Aorta (tissue), 5 donors: ENCODE results near the gene LSM2. TPM values are rescaled to one million over a fixed set of nuclear protein-coding genes. Genes with fewer than 3 reads are reported as not detected.

ENCODE experiments used
- ATAC-seq: fragments of 200-7000 bp; cut with Tn5 transposase; one replicate; pipeline ENCODE4 v1.9.1; 2022; ENCODE audit warnings: moderate library complexity; ENCODE audit not compliant: low FRiP score
- DNase-seq, 2 donors: peaks; one replicate each; pipeline ENCODE4 v3.0.0-alpha.2; 2020
- H3K27ac ChIP-seq, 2 donors: one replicate each; pipeline ENCODE4 v1.5.1; 2013; ENCODE audit warnings: low read length in 2 of 2, mild to moderate bottlenecking in 2 of 2, moderate library complexity in 2 of 2, control low read depth in 1 of 2, inconsistent platforms in 1 of 2, low read depth in 1 of 2
- H3K27me3 ChIP-seq, 2 donors: one replicate each; pipeline ENCODE4 v1.6.1; 2013; ENCODE audit warnings: control low read depth in 1 of 2, low read length in 1 of 2, mild to moderate bottlenecking in 1 of 2, moderate library complexity in 1 of 2; ENCODE audit not compliant: insufficient read depth in 2 of 2, control insufficient read depth in 1 of 2
- H3K36me3 ChIP-seq, 2 donors: one replicate each; pipeline ENCODE4 v1.6.1; 2013; ENCODE audit warnings: control low read depth in 1 of 2, low read length in 1 of 2, mild to moderate bottlenecking in 1 of 2; ENCODE audit not compliant: insufficient read depth in 2 of 2, control insufficient read depth in 1 of 2
- H3K4me1 ChIP-seq, 2 donors: one replicate each; pipeline ENCODE4 v1.6.1; 2013; ENCODE audit warnings: low read length in 2 of 2, control low read depth in 1 of 2, mild to moderate bottlenecking in 1 of 2, moderate library complexity in 1 of 2; ENCODE audit not compliant: insufficient read depth in 2 of 2, control insufficient read depth in 1 of 2
- H3K4me3 ChIP-seq, 2 donors: one replicate each; pipeline ENCODE4 v1.5.1; 2013; ENCODE audit warnings: low read length in 2 of 2, control low read depth in 1 of 2, mild to moderate bottlenecking in 1 of 2
- H3K9me3 ChIP-seq: one replicate; pipeline ENCODE4 v1.6.1; 2013; ENCODE audit warnings: mild to moderate bottlenecking, low read length; ENCODE audit not compliant: control insufficient read depth
- WGBS, 2 donors: extraction: QIAGEN DNeasy Blood & Tissue Kit; methylation state at CpG; one replicate each; pipeline ENCODE4 v1.1.7; 2013; 5-methylcytosine and 5-hydroxymethylcytosine counted together
- intact Hi-C, 2 donors: fragments of 100-400 bp; cut with DNase I; formaldehyde crosslinking; loops; one replicate each; pipeline versions ENCODE4 v1.14.2 to v1.15.0; 2022
- polyA plus RNA-seq, 2 donors: library from polyadenylated mRNA; stranded (reverse); fragments of 200-250 nt; gene quantifications; one replicate each; pipeline ENCODE4 v1.2.3, GENCODE V29; 2013
- total RNA-seq, 2 donors: library from RNA; stranded (reverse); fragmentation: NEBNext Ultra II Directional; extraction: Animal tissue kit (Norgen Biotek cat#: 25700); gene quantifications; one replicate each; pipeline ENCODE4 v1.2.1, GENCODE V29; 2021
- donor health status: healthy with polysubstance abuse.
- donor health status: Bipolar disorder and iron deficiency.
- donor health status: DM: no; HTN: no; CAD: no.
- donor health status: DM: no; HTN: no; CAD: no.
- donor health status: DM: yes; HTN: yes; CAD: no.

Gene LSM2
- total and polyA plus RNA-seq, 4 donors: 32.4 to 42.2 (median 37.5) TPM

GRCh38 chr6:31761343-31761742, 45.4 kb downstream of the LSM2 start:
- no peak for ATAC-seq

GRCh38 chr6:31760790-31761189, 46.0 kb downstream of the LSM2 start:
- WGBS, 2 donors: 86 to 88% methylated on average over 5 of the region's 5 CpGs
- ATAC-seq (no peak), DNase-seq (no peak)
- H3K36me3 ChIP-seq: no peaks in the 10 kb centered on the region
- H3K9me3 ChIP-seq: no peaks in the 10 kb centered on the region
- no peak overlapping the region for H3K27ac ChIP-seq
- no peaks in the 10 kb centered on the region for H3K27me3 ChIP-seq
- H3K4me3 ChIP-seq: no peak overlapping the region
- H3K4me1 ChIP-seq: no peaks in the 10 kb centered on the region
- intact Hi-C loops: no loop called here

More at GRCh38 chr6:31761343-31761742, 45.4 kb downstream of the LSM2 start:
- WGBS, 2 donors: 96% methylated on average over 8 of the region's 8 CpGs
- intact Hi-C loops: no loop called here
- H3K36me3 ChIP-seq: no peaks in the 10 kb centered on the region
- no peak overlapping the region for H3K27ac ChIP-seq
- DNase-seq: no peak
- no peaks in the 10 kb centered on the region for H3K9me3 ChIP-seq
- no peaks in the 10 kb centered on the region for H3K27me3 ChIP-seq
- H3K4me3 ChIP-seq: no peak overlapping the region
- no peaks in the 10 kb centered on the region for H3K4me1 ChIP-seq

GRCh38 chr6:31758281-31758680, 48.5 kb downstream of the LSM2 start:
- Histone ChIP-seq H3K4me1 (no peaks in the 10 kb centered on the region), H3K27me3 (no peaks in the 10 kb centered on the region), H3K36me3 (no peaks in the 10 kb centered on the region), H3K9me3 (no peaks in the 10 kb centered on the region), H3K4me3 (no peak overlapping the region), H3K27ac (no peak overlapping the region)
- no peak for ATAC-seq
- intact Hi-C loops: no loop called here
- DNase-seq: no peak
- WGBS, 2 donors: 98 to 100% methylated on average over 2 of the region's 2 CpGs

- Histone ChIP-seq H3K27me3 (no peaks in the 10 kb centered on the region), H3K27ac (no peak overlapping the region), H3K9me3 (no peaks in the 10 kb centered on the region), H3K36me3 (no peaks in the 10 kb centered on the region), H3K4me3 (no peak overlapping the region), H3K4me1 (no peaks in the 10 kb centered on the region)
- ATAC-seq (no peak), DNase-seq (no peak)
- WGBS, 2 donors: 50 to 58% methylated on average over 8 of the region's 8 CpGs
- intact Hi-C loops: no loop called here
These were observed 53.9 kb downstream of the LSM2 start for GRCh38 chr6:31752739-31753319.

GRCh38 chr6:31750411-31751022, 56.2 kb downstream of the LSM2 start:
- no peak overlapping the region for H3K27ac ChIP-seq
- 83 to 86% methylated on average over 7 of the region's 7 CpGs for WGBS, 2 donors
- H3K4me3 ChIP-seq: no peak overlapping the region
- no peaks in the 10 kb centered on the region for H3K36me3 ChIP-seq
- ATAC-seq: no peak
- no peaks in the 10 kb centered on the region for H3K4me1 ChIP-seq
- DNase-seq: no peak
- intact Hi-C loops: no loop called here
- no peaks in the 10 kb centered on the region for H3K9me3 ChIP-seq
- H3K27me3 ChIP-seq: no peaks in the 10 kb centered on the region

- H3K27ac ChIP-seq: no peak overlapping the region
- 93 to 95% methylated on average over 8 of the region's 8 CpGs for WGBS, 2 donors
- ATAC-seq: no peak
These were observed 57.3 kb downstream of the LSM2 start for GRCh38 chr6:31749301-31750036.

More at GRCh38 chr6:31749301-31750036, 57.3 kb downstream of the LSM2 start:
- no peaks in the 10 kb centered on the region for H3K4me1 ChIP-seq
- no peaks in the 10 kb centered on the region for H3K27me3 ChIP-seq
- intact Hi-C loops: no loop called here
- no peaks in the 10 kb centered on the region for H3K9me3 ChIP-seq
- no peak overlapping the region for H3K4me3 ChIP-seq
- no peaks in the 10 kb centered on the region for H3K36me3 ChIP-seq
- no peak for DNase-seq

Other genes starting within 250 kb of the LSM2 start
Only the 30 nearest of the 40 such genes appear.
- gene BAG6, start 154.3 kb downstream of the LSM2 start, total RNA-seq: 100 to 1,000 TPM; 207 to 215 TPM
- gene BAG6, start 154.3 kb downstream of the LSM2 start, polyA plus RNA-seq: 100 to 1,000 TPM in 1 of 2 donors, 10 to 100 TPM in 1; 75.0 to 379 TPM
- gene APOM, start 151.1 kb downstream of the LSM2 start, total RNA-seq: under 1 TPM; 0.42 to 0.96 TPM
- gene APOM, start 151.1 kb downstream of the LSM2 start, polyA plus RNA-seq: 1 to 10 TPM in 1 of 2 donors, not detected in 1; 2.6 TPM
- 10 to 100 TPM; 18.3 to 20.2 TPM for gene C6orf47, start 146.2 kb downstream of the LSM2 start, total RNA-seq
- gene C6orf47, start 146.2 kb downstream of the LSM2 start, polyA plus RNA-seq: 10 to 100 TPM in 1 of 2 donors, 1 to 10 TPM in 1; 7.5 to 12.0 TPM
- 10 to 100 TPM; 10.9 to 16.5 TPM for gene GPANK1, start 142.0 kb downstream of the LSM2 start, total RNA-seq
- 10 to 100 TPM; 15.9 to 22.8 TPM for gene GPANK1, start 142.0 kb downstream of the LSM2 start, polyA plus RNA-seq
- 100 to 1,000 TPM; 100 to 106 TPM for gene CSNK2B, start 140.9 kb downstream of the LSM2 start, total RNA-seq
- 100 to 1,000 TPM; 122 to 191 TPM for gene CSNK2B, start 140.9 kb downstream of the LSM2 start, polyA plus RNA-seq
- 10 to 100 TPM; 19.6 to 20.8 TPM for gene LY6G5B, start 137.0 kb downstream of the LSM2 start, total RNA-seq
- gene LY6G5B, start 137.0 kb downstream of the LSM2 start, polyA plus RNA-seq: 10 to 100 TPM in 1 of 2 donors, 1 to 10 TPM in 1; 1.6 to 25.1 TPM
- gene LY6G5C, start 125.9 kb downstream of the LSM2 start, total RNA-seq: 1 to 10 TPM; 1.2 to 3.3 TPM
- gene LY6G5C, start 125.9 kb downstream of the LSM2 start, polyA plus RNA-seq: 1 to 10 TPM; 3.3 to 5.9 TPM
- gene ABHD16A, start 103.6 kb downstream of the LSM2 start, total RNA-seq: 10 to 100 TPM; 41.8 to 48.1 TPM
- gene ABHD16A, start 103.6 kb downstream of the LSM2 start, polyA plus RNA-seq: 10 to 100 TPM; 12.9 to 50.1 TPM
- gene LY6G6F, start 100.1 kb downstream of the LSM2 start, total RNA-seq: not detected
- gene LY6G6F, start 100.1 kb downstream of the LSM2 start, polyA plus RNA-seq: not detected
- gene LY6G6D, start 91.6 kb downstream of the LSM2 start, total RNA-seq: not detected
- gene LY6G6D, start 91.6 kb downstream of the LSM2 start, polyA plus RNA-seq: not detected
- not detected for gene LY6G6C, start 85.2 kb downstream of the LSM2 start, total RNA-seq
- not detected for gene LY6G6C, start 85.2 kb downstream of the LSM2 start, polyA plus RNA-seq
- gene MPIG6B, start 83.6 kb downstream of the LSM2 start, total RNA-seq: under 1 TPM; 0.84 to 0.96 TPM
- not detected for gene MPIG6B, start 83.6 kb downstream of the LSM2 start, polyA plus RNA-seq
- 100 to 1,000 TPM; 122 to 133 TPM for gene DDAH2, start 77.7 kb downstream of the LSM2 start, total RNA-seq
- gene DDAH2, start 77.7 kb downstream of the LSM2 start, polyA plus RNA-seq: 100 to 1,000 TPM; 118 to 189 TPM
- gene CLIC1, start 70.4 kb downstream of the LSM2 start, total RNA-seq: 100 to 1,000 TPM; 303 to 322 TPM
- gene CLIC1, start 70.4 kb downstream of the LSM2 start, polyA plus RNA-seq: 100 to 1,000 TPM; 331 to 368 TPM
- gene MSH5, start 67.0 kb downstream of the LSM2 start, total RNA-seq: 10 to 100 TPM in 1 of 2 donors, 1 to 10 TPM in 1; 5.9 to 15.1 TPM
- 1 to 10 TPM in 1 of 2 donors, not detected in 1; 7.0 TPM for gene MSH5, start 67.0 kb downstream of the LSM2 start, polyA plus RNA-seq
- 1 to 10 TPM in 1 of 2 donors, under 1 TPM in 1; 0.68 to 2.9 TPM for gene SAPCD1, start 44.3 kb downstream of the LSM2 start, total RNA-seq
- 1 to 10 TPM in 1 of 2 donors, not detected in 1; 3.2 TPM for gene SAPCD1, start 44.3 kb downstream of the LSM2 start, polyA plus RNA-seq
- gene VWA7, start 29.6 kb downstream of the LSM2 start, total RNA-seq: 1 to 10 TPM in 1 of 2 donors, under 1 TPM in 1; 0.58 to 1.3 TPM
- under 1 TPM in 1 of 2 donors, not detected in 1; 0.23 TPM for gene VWA7, start 29.6 kb downstream of the LSM2 start, polyA plus RNA-seq
- 10 to 100 TPM; 44.4 to 49.6 TPM for gene VARS1, start 11.2 kb downstream of the LSM2 start, total RNA-seq
- gene VARS1, start 11.2 kb downstream of the LSM2 start, polyA plus RNA-seq: 10 to 100 TPM in 1 of 2 donors, 1 to 10 TPM in 1; 9.8 to 26.4 TPM
- 1 to 10 TPM; 1.9 TPM for gene HSPA1L, start 8.3 kb upstream of the LSM2 start, total RNA-seq
- 1 to 10 TPM; 1.3 to 2.1 TPM for gene HSPA1L, start 8.3 kb upstream of the LSM2 start, polyA plus RNA-seq
- gene HSPA1A, start 8.6 kb upstream of the LSM2 start, total RNA-seq: 100 to 1,000 TPM; 194 to 454 TPM
- gene HSPA1A, start 8.6 kb upstream of the LSM2 start, polyA plus RNA-seq: 10 to 100 TPM; 55.1 to 98.7 TPM
- gene HSPA1B, start 20.8 kb upstream of the LSM2 start, total RNA-seq: 100 to 1,000 TPM; 155 to 332 TPM
- 10 to 100 TPM; 23.2 to 61.1 TPM for gene HSPA1B, start 20.8 kb upstream of the LSM2 start, polyA plus RNA-seq
- 10 to 100 TPM; 23.9 to 24.6 TPM for gene NEU1, start 55.9 kb upstream of the LSM2 start, total RNA-seq
- 10 to 100 TPM; 20.3 to 23.7 TPM for gene NEU1, start 55.9 kb upstream of the LSM2 start, polyA plus RNA-seq
- 1 to 10 TPM in 1 of 2 donors, under 1 TPM in 1; 0.60 to 1.5 TPM for gene SLC44A4, start 72.0 kb upstream of the LSM2 start, total RNA-seq
- 10 to 100 TPM in 1 of 2 donors, under 1 TPM in 1; 0.31 to 12.0 TPM for gene SLC44A4, start 72.0 kb upstream of the LSM2 start, polyA plus RNA-seq
- 10 to 100 TPM; 23.6 to 40.4 TPM for gene EHMT2, start 90.7 kb upstream of the LSM2 start, total RNA-seq
- 10 to 100 TPM; 16.7 to 56.8 TPM for gene EHMT2, start 90.7 kb upstream of the LSM2 start, polyA plus RNA-seq
- gene ZBTB12, start 95.1 kb upstream of the LSM2 start, total RNA-seq: 1 to 10 TPM; 1.8 to 4.9 TPM
- 1 to 10 TPM; 1.2 to 3.4 TPM for gene ZBTB12, start 95.1 kb upstream of the LSM2 start, polyA plus RNA-seq
- gene C2, start 120.8 kb upstream of the LSM2 start, total RNA-seq: 10 to 100 TPM; 20.8 to 46.6 TPM
- 10 to 100 TPM in 1 of 2 donors, 1 to 10 TPM in 1; 5.6 to 16.7 TPM for gene C2, start 120.8 kb upstream of the LSM2 start, polyA plus RNA-seq
- gene CFB, start 139.1 kb upstream of the LSM2 start, total RNA-seq: 100 to 1,000 TPM in 1 of 2 donors, 10 to 100 TPM in 1; 56.7 to 141 TPM
- gene CFB, start 139.1 kb upstream of the LSM2 start, polyA plus RNA-seq: 10 to 100 TPM; 26.4 to 90.4 TPM
- gene NELFE, start 152.0 kb upstream of the LSM2 start, total RNA-seq: 10 to 100 TPM; 42.2 to 55.5 TPM
- 10 to 100 TPM; 61.9 to 71.5 TPM for gene NELFE, start 152.0 kb upstream of the LSM2 start, polyA plus RNA-seq
- 10 to 100 TPM; 53.8 to 90.3 TPM for gene SKIC2, start 152.2 kb upstream of the LSM2 start, total RNA-seq
- gene SKIC2, start 152.2 kb upstream of the LSM2 start, polyA plus RNA-seq: 100 to 1,000 TPM in 1 of 2 donors, 10 to 100 TPM in 1; 26.7 to 188 TPM
- 10 to 100 TPM; 20.2 to 20.5 TPM for gene DXO, start 165.2 kb upstream of the LSM2 start, total RNA-seq
- 10 to 100 TPM in 1 of 2 donors, 1 to 10 TPM in 1; 5.1 to 41.7 TPM for gene DXO, start 165.2 kb upstream of the LSM2 start, polyA plus RNA-seq